Spleen (tissue), 11 donors: ENCODE data around the gene RPL35. TPM values are rescaled to one million over a fixed set of nuclear protein-coding genes. Genes with fewer than 3 reads are reported as not detected.

ENCODE experiments used
- DNase-seq: peaks from one replicate; pipeline ENCODE4 v3.0.0-alpha.2; 2020
- H3K27ac ChIP-seq, 8 donors: fragments of 200-600 bp; sonication (generic) in 7 of 8; 1 replicate in 4 of 8; 2 replicates in 4 of 8; pipeline versions ENCODE4 v1.5.0 to v1.8.0; 2016 to 2021; ENCODE audit warnings: inconsistent platforms in 4 of 8, mild to moderate bottlenecking in 4 of 8, moderate library complexity in 1 of 8
- H3K27me3 ChIP-seq, 7 donors: fragments of 200-600 bp; sonication (generic) in 6 of 7; replicated peaks in 1 of 7; 1 replicate in 4 of 7; 2 replicates in 3 of 7; pipeline versions ENCODE4 v1.5.0 to v1.8.0; 2016 to 2021; ENCODE audit warnings: inconsistent platforms in 3 of 7, mild to moderate bottlenecking in 1 of 7
- H3K36me3 ChIP-seq, 6 donors: fragments of 200-600 bp; sonication (generic) in 5 of 6; 1 replicate in 4 of 6; 2 replicates in 2 of 6; pipeline versions ENCODE4 v1.5.0 to v1.8.0; 2016 to 2021; ENCODE audit warnings: inconsistent platforms in 2 of 6
- H3K4me1 ChIP-seq, 6 donors: fragments of 200-600 bp; sonication (generic) in 5 of 6; 1 replicate in 3 of 6; 2 replicates in 3 of 6; pipeline versions ENCODE4 v1.5.0 to v1.8.0; 2016 to 2021; ENCODE audit warnings: inconsistent platforms in 3 of 6
- H3K4me3 ChIP-seq, 8 donors: fragments of 200-600 bp; sonication (generic) in 7 of 8; 1 replicate in 4 of 8; 2 replicates in 4 of 8; pipeline versions ENCODE4 v1.5.0 to v1.8.0; 2016 to 2021; ENCODE audit warnings: inconsistent platforms in 4 of 8, mild to moderate bottlenecking in 4 of 8, moderate library complexity in 2 of 8
- H3K9me3 ChIP-seq, 8 donors: fragments of 200-600 bp; sonication (generic) in 7 of 8; 1 replicate in 4 of 8; 2 replicates in 4 of 8; pipeline versions ENCODE4 v1.5.0 to v1.8.0; 2016 to 2021; ENCODE audit warnings: inconsistent platforms in 4 of 8
- CTCF ChIP-seq, 11 experiments: fragments of 200-600 bp in 7 of 11; fragments of 450-650 bp in 4 of 11; sonication (generic) in 4 of 11; IDR thresholded peaks in 8 of 11; conservative IDR thresholded peaks in 3 of 11; 1 replicate in 7 of 11; 2 replicates in 4 of 11; pipeline versions ENCODE4 v1.4.0 to v1.8.0; 2016 to 2021; ENCODE audit warnings: antibody characterized with exemption in 11 of 11, inconsistent platforms in 4 of 11, mild to moderate bottlenecking in 1 of 11
- POLR2A ChIP-seq, 3 donors: fragments of 450-650 bp; IDR thresholded peaks; one replicate each; pipeline ENCODE4 v1.5.1; 2017; ENCODE audit warnings: antibody characterized with exemption in 3 of 3, mild to moderate bottlenecking in 1 of 3
- POLR2AphosphoS5 ChIP-seq, 3 donors: sonication (generic); formaldehyde crosslinking; IDR thresholded peaks; one replicate each; pipeline ENCODE4 v1.5.1; 2017; ENCODE audit warnings: antibody characterized with exemption in 3 of 3
- WGBS, 5 donors: extraction: QIAGEN DNeasy Blood & Tissue Kit in 3 of 5; methylation state at CpG; one replicate each; pipeline versions ENCODE4 v1.1.5 to v1.1.7; 2013 to 2018; 5-methylcytosine and 5-hydroxymethylcytosine counted together
- intact Hi-C: fragments of 100-400 bp; cut with DNase I; formaldehyde crosslinking; loops from one replicate; pipeline ENCODE4 v1.15.0; 2023; ENCODE audit warnings: low total_unique reads
- polyA plus RNA-seq, 3 donors: library from polyadenylated mRNA; stranded (reverse); fragments of 200-250 nt; gene quantifications; one replicate each; pipeline ENCODE4 v1.2.1, GENCODE V29; 2013
- total RNA-seq, 7 donors: library from RNA; depleted of rRNA in 3 of 7; stranded (reverse); fragments of >200 nt in 3 of 7; fragmentation: NEBNext Ultra II Directional in 4 of 7; extraction: Animal tissue kit (Norgen Biotek cat#: 25700) in 4 of 7; gene quantifications; one replicate each; pipeline versions ENCODE4 v1.1.0 to v1.2.1, GENCODE V29; 2016 to 2021
- donor health status: healthy with polysubstance abuse.
- donor health status: DM: no; HTN: no; CAD: no; lungs with moderate emphysema.
- donor health status: DM: no; HTN: no; CAD: no.
- donor health status: Bipolar disorder and iron deficiency.
- donor health status: healthy.
- donor health status: DM: no; HTN: no; CAD: no.
- donor health status: DM: yes; HTN: yes; CAD: no.

Gene RPL35
- total and polyA plus RNA-seq, 10 donors, result 873 to 8,208 (median 1,050) TPM

GRCh38 chr9:124855944-124856765 is 5.6 kb downstream of the RPL35 start:
- H3K4me3 ChIP-seq, result no peak overlapping the region
- no peak for TF ChIP-seq POLR2A (IDR thresholded peaks at IDR 0.05)
- TF ChIP-seq POLR2AphosphoS5 (IDR thresholded peaks at IDR 0.05), result peak in 1 of 3 donors; percentile 48
- TF ChIP-seq CTCF (IDR thresholded peaks at IDR 0.05 in 8 of 11, conservative IDR thresholded peaks at IDR 0.05 in 3 of 11), result peak in 6 of 11 experiments; percentile 6 to 37 (median 18)
- peaks cover 33 to 61% (median 46%) of the 10 kb centered on the region in 6 donors for H3K4me1 ChIP-seq
- H3K36me3 ChIP-seq, result peaks cover 3 to 52% (median 48%) of the 10 kb centered on the region in 6 donors
- intact Hi-C loops, result loop anchor here (10.0 kb wide), 1 partner anchor 289 kb away; the partner anchor contains the start of gene SCAI
- 53 to 76% (median 68%) methylated on average over 7 to 16 of the region's 16 CpGs for WGBS, 5 donors
- peak; percentile 77 for DNase-seq
- H3K27me3 ChIP-seq, result no peaks in the 10 kb centered on the region
- H3K9me3 ChIP-seq, result no peaks in the 10 kb centered on the region
- no peak overlapping the region for H3K27ac ChIP-seq

- 83 to 93% (median 87%) methylated on average over 14 to 18 of the region's 18 CpGs for WGBS, 5 donors
- Histone ChIP-seq H3K36me3 (peaks cover 3 to 46% (median 46%) of the 10 kb centered on the region in 6 donors), H3K9me3 (no peaks in the 10 kb centered on the region), H3K27me3 (no peaks in the 10 kb centered on the region), H3K27ac (no peak overlapping the region), H3K4me1 (peaks cover 27 to 55% (median 40%) of the 10 kb centered on the region in 6 donors), H3K4me3 (no peak overlapping the region)
- peak; percentile 72 for DNase-seq
- TF ChIP-seq CTCF (IDR thresholded peaks at IDR 0.05 in 8 of 11, conservative IDR thresholded peaks at IDR 0.05 in 3 of 11) (no peak), POLR2AphosphoS5 (IDR thresholded peaks at IDR 0.05) (peak in 1 of 3 donors; percentile 32)
- intact Hi-C loops, result loop anchor here (10.0 kb wide), 1 partner anchor 289 kb away; the partner anchor contains the start of gene SCAI
Measured at GRCh38 chr9:124855566-124855943, 6.2 kb downstream of the RPL35 start.

- Histone ChIP-seq H3K9me3 (no peaks in the 10 kb centered on the region), H3K27ac (no peak overlapping the region), H3K4me1 (peaks cover 20 to 48% (median 33%) of the 10 kb centered on the region in 6 donors), H3K4me3 (no peak overlapping the region), H3K27me3 (no peaks in the 10 kb centered on the region), H3K36me3 (peaks cover 3 to 39% (median 38%) of the 10 kb centered on the region in 6 donors)
- intact Hi-C loops, result loop anchor here (10.0 kb wide), 1 partner anchor 290 kb away; the partner anchor contains the start of gene SCAI
- TF ChIP-seq CTCF (IDR thresholded peaks at IDR 0.05 in 8 of 11, conservative IDR thresholded peaks at IDR 0.05 in 3 of 11) (no peak), POLR2AphosphoS5 (IDR thresholded peaks at IDR 0.05) (no peak), POLR2A (IDR thresholded peaks at IDR 0.05) (no peak)
- WGBS, 5 donors, result 61 to 77% (median 70%) methylated on average over 7 of the region's 7 CpGs
- no peak for DNase-seq
Measured at GRCh38 chr9:124854822-124855221, 6.9 kb downstream of the RPL35 start.

- Histone ChIP-seq H3K27me3 (no peaks in the 10 kb centered on the region), H3K4me1 (peaks cover 15 to 41% (median 26%) of the 10 kb centered on the region in 6 donors), H3K4me3 (no peak overlapping the region), H3K9me3 (no peaks in the 10 kb centered on the region), H3K27ac (peak overlapping the region in 1 of 8 donors; percentile 66), H3K36me3 (peaks cover 3 to 33% (median 32%) of the 10 kb centered on the region in 6 donors)
- peak; percentile 74 for DNase-seq
- TF ChIP-seq CTCF (IDR thresholded peaks at IDR 0.05 in 8 of 11, conservative IDR thresholded peaks at IDR 0.05 in 3 of 11) (no peak), POLR2A (IDR thresholded peaks at IDR 0.05) (no peak), POLR2AphosphoS5 (IDR thresholded peaks at IDR 0.05) (no peak)
- intact Hi-C loops, result loop anchor here (10.0 kb wide), 1 partner anchor 291 kb away; the partner anchor contains the start of gene SCAI
- WGBS, 5 donors, result 90 to 93% (median 91%) methylated on average over 4 to 8 of the region's 8 CpGs
Measured at GRCh38 chr9:124854161-124854560, 7.6 kb downstream of the RPL35 start.
